Measurements from ENCODE around the gene DNMT3L.
"Not testable (repeated sequence)": the region's sequence is repeated elsewhere in the genome, so short reads cannot be mapped to it uniquely, and the experiment has no call there.

The DNMT3L gene

DNA sequence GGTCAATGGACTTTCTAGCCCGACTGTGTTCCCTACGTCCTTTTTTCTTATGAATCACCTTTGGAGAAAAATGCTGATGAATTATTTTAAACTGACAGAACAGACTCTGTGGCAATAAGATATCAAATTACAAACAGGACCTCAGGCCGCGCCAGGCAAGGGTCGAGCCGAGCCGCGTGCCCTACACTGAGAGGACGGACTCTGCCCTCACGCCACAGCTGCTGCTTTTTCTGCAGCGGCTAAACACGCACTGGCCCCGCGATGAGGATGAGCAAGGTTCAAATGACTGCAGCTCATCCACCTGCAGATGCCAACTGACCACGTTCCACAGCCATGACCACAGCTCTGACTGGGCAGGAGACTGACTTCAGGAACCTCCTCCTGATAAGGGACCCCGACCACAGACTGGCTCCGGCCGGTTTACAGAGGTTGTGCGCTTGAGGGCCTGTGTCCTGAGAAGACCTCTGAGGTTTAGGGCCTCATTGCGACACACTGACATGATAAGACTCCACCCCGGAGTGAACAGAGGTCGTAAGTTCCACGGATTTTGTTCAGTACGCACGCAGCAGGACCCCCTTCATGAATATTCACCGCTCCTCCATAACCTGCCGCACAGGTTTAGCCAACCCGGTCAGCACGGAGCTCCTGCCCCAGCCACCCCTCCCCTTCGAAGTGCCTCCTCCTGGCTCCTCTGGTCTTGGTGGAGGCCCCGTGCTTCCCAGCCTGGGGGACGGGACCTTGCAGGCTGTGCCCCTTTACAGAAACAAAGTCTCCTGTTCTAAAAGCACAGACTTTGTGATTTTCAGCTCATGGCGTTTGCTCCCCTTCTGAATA is 12.3 kb downstream of the DNMT3L start:
- in situ Hi-C loops (cut with MboI; ENCODE audit: low sequenced_read_pairs) = not testable (repeated sequence)

DNA sequence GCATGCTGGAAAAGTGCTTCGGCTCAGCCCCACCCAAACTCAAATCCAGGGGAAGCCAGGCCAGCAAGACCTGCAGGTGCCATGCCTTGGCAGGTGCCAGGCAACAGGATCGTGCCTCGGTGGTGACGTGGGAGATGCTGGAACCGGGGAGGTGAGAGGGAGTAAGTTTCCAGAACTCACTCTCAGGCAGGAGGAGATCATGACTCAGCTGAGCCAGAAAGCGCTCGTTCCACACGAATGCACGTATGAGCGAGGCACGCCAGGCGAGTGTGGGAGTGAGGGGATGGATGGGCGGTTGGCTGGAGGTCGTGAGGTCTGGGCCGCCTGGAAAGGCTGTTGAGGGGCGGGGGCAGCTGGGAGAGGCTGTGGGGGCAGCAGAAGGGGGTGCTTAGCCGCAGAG is 13.8 kb downstream of the DNMT3L start:
- in situ Hi-C loops (cut with MboI; ENCODE audit: low sequenced_read_pairs) = not testable (repeated sequence)

DNA sequence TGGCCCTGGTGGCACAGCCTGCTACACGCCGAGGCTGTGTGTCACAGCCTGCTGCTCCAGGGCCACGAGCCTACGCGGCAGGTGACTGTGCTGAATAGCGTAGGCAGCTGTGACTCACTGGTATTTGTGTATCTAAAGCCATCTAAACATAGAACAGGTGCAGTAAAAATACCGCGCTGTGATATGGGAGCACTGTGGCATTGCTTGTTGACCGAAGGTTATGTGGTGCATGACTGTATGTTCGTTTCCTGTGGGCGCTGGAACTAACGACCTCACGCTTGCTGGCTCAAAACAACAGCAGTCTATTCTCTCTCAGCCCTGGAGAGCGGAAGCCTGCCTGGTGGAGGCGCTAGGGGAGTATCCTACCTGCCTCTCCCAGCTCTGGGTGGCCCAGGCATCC is 17.7 kb downstream of the DNMT3L start:
- in situ Hi-C loops (cut with MboI; ENCODE audit: low sequenced_read_pairs) = not testable (repeated sequence)

DNA sequence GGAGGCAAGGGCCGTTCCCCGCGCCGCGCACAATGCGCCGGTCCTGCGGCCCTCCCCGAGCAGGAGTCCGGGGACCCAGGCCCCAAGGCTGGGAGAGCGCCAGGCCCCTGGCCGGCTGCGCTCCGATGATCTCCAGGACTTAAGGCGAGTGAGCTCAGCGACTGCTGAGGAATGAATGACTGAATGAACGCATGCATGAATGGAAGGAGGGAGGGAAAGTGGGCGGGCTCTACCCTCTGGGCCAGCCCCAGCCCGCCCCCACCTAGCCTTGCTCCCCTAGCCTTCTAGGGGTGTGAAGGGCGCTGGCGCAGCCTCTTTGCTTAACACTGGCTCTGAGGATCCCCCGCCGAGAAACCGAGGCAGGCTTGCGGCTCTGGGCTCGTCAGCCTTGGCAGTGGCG is 20.4 kb downstream of the DNMT3L start:
- in situ Hi-C loops (cut with MboI; ENCODE audit: low sequenced_read_pairs) = not testable (repeated sequence)

DNA sequence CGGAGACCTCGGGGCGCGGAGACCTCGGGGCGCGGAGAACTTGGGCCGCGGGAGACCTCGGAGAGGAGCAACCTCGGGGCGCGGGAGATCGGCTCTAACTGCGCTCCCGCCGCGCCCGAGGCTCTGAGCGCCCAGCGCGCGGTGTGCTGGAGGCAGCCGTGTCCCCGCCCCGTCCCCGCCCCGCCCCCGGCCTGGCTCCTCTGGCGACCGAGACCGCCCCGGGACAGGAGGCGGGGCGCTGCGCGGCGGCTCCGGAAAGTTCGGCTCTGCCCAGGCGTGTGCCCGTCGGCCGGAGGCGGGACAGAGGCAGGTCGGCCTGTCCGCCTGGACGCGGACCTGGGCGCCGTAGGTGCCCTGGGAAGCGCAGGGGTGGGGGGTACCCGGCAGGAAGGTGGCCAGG is 20.9 kb downstream of the DNMT3L start, which contains the start of gene ICOSLG:
TSS of gene ICOSLG (minus strand) at position 102 of the 400 bp plus-strand sequence. CDS start 126 bp downstream, outside the sequence.
- in situ Hi-C loops (cut with MboI; ENCODE audit: low sequenced_read_pairs) = not testable (repeated sequence)

DNA sequence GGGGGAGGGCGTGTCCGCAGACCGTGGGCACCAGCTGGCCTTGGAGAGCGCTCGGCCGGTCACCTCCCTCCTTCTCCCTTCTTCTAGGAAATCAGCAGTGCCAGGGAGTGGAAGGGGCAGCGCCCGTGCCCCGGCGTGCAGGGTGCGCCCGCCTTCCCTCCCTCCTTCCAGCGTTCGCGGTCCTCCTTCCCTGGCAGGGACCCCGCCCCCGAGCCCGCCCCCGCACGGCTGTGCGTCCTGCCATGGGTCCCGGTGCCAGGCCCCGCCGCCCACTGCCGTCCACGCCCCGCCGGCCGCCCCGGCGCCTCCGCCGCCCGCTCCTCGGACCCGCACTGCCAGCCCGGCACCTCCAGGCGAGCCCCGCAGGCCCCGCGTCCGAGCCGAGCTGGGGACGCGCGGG is 21.3 kb downstream of the DNMT3L start:
- in situ Hi-C loops (cut with MboI; ENCODE audit: low sequenced_read_pairs) = not testable (repeated sequence)

DNA sequence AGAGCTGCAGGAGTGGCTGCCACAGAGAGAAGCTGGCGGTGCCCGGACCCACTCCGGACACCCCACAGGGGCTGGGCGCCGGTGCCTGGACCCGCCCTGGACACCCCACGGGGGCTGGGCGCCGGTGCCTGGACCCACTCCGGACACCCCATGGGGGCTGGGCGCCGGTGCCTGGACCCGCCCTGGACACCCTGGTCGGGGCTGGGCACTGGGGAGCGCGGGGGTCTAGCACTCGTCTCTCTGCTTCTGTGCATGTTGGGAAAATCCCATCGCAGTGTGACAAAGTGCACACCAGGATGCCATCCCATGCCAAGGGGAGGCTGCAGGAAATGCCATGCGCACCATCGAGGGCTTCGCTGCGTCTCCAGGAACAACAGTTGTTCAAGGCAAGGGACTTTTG is 32.1 kb downstream of the DNMT3L start:
- in situ Hi-C loops (cut with MboI; ENCODE audit: low sequenced_read_pairs) = not testable (repeated sequence)

DNA sequence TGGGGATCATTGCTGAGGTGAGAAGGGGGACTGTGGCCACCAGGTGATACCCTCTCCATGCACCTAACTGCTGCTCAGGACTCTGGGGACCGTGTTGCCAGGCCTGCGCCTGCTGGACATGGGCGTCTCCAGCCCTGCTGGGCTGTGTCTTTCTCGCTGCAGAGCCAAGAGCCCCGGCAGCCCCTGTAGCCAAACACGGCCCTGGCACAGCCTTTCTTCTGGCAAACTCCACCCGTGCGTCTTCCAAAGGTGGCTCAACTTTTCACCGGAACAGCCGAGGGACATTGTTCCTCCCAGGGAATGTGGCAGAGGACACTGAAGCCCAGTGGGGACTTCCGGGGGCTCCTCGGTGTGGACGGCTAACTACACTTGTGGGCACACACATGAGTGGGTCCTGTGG is 33.6 kb downstream of the DNMT3L start:
- in situ Hi-C loops (cut with MboI; ENCODE audit: low sequenced_read_pairs) = not testable (repeated sequence)

DNA sequence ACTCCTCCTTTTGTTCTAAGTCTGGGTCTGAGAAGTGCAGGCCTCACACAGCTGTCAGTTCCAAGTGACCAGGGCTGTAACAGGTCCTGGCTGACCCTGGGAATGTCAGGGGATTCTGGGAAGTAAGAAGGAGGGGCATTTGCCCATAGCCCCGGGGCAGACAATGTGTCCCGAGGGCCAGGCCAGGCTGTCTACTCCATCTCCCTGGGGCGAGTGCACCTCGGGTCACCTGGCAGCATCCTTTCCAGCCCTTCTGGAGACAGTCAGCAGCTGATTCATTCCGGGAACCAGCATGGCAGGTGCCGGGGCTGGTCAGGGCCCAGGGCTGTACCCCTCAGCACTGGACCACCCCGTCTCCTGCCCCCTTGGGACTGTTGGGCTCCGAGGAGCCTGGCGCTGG is 34.1 kb downstream of the DNMT3L start:
- in situ Hi-C loops (cut with MboI; ENCODE audit: low sequenced_read_pairs) = not testable (repeated sequence)

DNA sequence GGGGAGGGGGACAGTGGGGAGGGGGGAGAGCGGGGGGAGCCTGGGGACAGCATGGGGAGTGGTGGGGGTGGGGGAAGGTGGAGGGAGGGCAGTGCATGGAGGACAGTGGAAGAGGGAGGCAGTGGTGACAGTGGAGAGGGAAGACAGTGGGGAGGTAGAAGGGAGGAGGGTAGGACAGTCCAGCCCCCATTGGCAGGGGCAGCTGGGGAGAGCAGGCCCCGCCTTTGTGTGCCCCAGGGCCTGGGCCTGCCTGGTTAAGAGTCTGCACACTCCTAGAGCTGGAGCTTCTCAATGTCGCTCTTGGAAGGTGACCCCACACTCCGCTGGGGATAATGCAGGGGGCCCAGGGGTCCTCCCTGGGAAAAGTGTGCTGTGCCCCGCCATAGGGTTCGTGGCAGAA is 36.1 kb downstream of the DNMT3L start:
- in situ Hi-C loops (cut with MboI; ENCODE audit: low sequenced_read_pairs) = not testable (repeated sequence)

DNA sequence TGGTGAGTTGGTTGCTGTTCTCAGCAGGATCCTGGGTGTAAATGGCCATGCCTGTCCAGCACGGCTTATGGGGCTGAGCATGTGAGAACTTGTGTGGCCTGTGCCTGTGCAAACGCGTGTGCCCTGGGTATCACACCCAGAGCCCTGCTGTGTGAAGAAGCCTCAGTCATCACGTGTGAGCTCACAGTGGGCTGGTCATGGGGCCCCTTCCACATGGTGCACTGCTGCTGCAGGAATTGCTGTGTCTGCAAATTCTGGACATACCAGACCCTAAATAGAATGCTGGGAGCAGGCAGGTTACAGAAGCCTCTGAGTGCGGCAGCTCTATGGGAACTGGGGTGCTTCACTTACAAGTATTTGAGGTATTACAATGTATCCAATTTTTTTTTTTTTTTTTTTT is 38.4 kb downstream of the DNMT3L start:
- in situ Hi-C loops (cut with MboI; ENCODE audit: low sequenced_read_pairs) = not testable (repeated sequence)

DNA sequence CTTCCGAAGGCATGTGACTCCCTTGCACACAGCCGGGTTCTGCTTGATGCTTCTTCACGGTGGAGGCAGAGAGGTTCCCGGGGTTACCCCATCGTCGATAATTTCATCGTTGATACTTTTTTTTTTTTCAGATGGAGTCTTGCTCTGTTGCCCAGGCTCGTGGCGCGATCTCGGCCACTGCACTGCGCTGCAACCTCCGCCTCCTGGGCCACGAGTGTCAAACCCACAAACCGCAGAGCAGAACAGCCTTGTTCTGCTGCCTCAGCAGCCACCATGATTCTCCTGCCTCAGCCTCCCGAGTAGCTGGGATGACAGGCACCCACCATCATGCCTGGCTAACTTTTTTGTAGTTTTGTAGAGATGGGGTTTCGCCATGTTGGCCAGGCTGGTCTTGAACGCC is 41.0 kb downstream of the DNMT3L start:
- in situ Hi-C loops (cut with MboI; ENCODE audit: low sequenced_read_pairs) = not testable (repeated sequence)

DNA sequence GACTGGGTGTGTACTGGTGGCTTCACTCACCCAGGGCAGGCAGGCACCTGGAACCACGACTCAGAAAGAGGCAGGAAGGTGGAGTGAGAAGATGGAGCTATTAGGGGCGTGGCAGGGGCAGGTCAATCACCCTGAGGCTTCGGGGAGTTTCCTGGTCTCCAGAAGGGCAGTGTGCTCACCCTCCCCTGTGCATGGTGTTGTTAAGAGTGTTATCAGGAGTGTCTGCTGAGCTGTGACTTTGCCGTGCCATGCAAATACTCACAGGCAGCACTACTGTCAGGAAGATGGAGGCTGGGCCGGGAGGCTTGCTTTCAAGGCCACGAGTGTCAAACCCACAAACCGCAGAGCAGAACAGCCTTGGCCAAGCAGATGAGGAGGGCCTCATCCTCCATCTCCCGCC is 43.2 kb downstream of the DNMT3L start:
- in situ Hi-C loops (cut with MboI; ENCODE audit: low sequenced_read_pairs) = not testable (repeated sequence)

DNA sequence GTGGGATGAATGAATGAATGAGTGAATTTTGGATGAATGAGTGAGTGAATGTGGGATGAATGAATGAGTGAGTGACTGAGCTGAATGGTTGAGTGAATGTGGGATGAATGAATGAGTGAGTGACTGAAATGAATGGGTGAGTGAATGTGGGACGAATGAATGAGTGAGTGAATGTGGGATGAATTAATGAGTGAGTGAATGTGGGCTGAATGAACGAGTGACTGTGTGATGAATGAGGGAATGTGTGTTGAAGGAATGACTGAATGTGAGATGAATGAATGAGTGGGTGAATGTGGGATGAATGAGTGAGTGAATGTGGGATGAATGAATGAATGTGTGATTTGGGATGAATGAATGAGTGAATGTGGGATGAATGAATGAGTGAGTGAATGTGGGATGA is 49.7 kb downstream of the DNMT3L start:
- in situ Hi-C loops (cut with MboI; ENCODE audit: low sequenced_read_pairs) = not testable (repeated sequence)

DNA sequence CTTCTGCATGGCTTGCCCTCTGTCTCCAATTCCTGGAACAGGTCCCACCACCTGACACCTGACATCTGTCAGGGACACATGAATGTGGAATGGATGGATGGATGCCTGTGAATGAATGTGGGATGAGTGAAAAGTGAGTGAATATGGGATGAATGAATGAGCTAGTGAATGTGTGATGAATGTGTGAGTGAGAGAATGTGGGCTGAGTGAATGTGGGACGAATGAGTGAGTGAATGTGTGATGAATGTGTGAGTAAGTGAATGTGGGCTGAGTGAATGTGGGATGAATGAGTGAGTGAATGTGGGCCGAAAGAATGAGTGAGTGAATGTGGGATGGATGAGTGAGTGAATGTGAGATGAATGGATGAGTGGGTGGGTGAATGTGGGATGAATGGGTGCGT is 50.1 kb downstream of the DNMT3L start:
- in situ Hi-C loops (cut with MboI; ENCODE audit: low sequenced_read_pairs) = not testable (repeated sequence)

DNA sequence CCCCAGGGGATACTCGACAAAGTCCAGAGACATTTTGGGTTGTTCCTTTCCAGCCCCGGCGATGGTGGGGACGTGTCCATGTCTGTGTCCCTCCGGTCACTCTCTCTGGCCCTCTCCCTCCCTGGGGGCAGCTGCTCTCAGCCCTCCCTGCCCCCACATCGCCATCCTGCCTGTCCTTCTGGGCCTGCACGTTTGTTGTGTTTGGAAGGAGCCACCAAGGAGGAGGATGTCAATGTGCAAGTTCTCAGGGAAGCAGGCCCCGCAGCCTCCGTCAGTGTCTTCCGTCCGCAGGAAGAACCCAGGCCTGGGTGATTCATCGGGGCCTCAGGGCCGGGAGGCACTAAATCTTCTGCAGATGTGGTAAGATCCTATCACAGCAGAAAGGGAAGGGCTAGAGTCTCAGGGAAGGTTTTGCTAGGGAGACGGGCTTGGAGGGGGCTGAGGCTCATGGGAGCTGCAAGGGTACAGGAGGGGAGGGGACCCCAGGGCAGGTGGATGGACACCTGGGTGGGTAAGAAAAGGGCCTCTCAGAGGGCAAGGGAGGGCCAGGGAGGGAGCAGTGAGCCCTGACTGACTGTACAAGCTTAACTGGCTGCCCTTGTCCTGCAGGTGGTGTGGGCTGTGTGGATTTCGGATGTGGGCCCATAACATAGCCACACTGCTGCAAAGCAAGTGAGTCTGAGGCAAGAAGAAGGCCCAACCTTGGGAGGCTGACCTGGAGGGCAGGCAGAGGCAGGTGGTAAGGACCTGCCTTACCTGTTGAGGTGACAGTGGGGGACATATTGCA is 53.6 kb downstream of the DNMT3L start:
- in situ Hi-C loops (cut with MboI; ENCODE audit: low sequenced_read_pairs) = not testable (repeated sequence)

DNA sequence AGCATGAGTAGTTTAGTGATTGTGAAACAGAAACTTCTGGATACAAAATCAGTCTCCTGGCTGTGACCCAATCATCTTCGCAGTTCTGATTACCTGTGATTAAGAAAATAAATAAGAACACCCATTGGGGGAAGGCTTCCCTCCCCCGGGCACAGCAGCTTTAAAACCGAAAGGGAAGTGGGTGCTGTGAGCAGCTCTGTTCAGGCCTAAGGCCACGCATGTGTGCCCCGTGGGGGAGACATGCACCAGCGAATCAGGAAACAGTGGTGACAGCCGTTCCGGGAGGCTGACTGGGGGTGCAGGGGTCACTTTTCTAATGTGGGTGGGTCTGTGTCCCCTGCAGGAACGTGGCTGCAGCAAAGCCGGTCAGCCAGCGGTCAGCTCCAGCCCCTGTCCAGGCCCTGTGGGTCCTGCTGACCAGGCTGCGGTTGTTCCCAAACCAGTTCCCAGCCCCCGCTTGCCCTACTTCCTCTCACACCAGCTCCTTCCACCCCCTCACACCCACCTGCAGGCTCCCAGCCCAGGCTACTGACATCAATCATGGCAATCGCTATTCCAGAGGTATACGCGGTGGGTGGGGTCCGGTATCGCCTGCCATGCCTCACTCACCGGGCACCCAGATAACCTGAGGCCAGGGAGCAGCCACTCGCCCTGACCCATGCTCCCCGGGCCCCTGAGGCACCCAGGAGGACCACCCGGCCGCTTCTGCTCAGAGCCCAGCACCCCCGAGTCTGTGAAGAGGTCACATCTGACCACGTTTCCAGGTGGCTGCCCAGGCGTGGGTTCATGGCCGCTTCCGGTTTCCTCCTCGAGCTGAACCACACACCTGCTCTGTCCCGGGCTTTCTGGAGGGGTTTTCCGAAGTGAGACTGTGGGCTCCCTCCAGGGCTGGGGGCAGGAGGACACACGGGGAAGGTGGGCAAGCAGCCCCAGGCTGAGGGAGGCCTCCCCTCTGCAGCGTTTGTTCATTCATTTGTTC is 54.7 kb downstream of the DNMT3L start:
- in situ Hi-C loops (cut with MboI; ENCODE audit: low sequenced_read_pairs) = not testable (repeated sequence)

DNA sequence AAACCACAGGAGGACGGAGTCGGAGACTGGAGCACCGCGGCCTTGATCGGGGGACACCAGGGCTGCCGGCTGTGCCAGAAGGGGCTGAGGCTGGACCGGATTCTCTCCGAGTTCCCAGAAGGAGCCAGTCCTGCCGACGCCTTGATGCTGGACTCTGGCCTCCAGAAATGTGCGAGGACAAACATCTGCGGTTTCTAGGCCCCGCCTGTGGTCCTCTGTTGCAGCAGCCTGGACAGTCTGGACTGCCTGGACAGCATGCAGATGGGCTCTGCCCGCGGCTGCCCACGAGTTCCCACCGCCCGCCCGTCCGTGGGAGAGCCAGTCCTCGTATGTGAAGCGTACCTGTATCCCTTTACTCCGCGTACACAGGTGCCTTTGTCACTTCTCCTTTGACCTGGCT is 55.5 kb downstream of the DNMT3L start:
- in situ Hi-C loops (cut with MboI; ENCODE audit: low sequenced_read_pairs) = not testable (repeated sequence)

DNA sequence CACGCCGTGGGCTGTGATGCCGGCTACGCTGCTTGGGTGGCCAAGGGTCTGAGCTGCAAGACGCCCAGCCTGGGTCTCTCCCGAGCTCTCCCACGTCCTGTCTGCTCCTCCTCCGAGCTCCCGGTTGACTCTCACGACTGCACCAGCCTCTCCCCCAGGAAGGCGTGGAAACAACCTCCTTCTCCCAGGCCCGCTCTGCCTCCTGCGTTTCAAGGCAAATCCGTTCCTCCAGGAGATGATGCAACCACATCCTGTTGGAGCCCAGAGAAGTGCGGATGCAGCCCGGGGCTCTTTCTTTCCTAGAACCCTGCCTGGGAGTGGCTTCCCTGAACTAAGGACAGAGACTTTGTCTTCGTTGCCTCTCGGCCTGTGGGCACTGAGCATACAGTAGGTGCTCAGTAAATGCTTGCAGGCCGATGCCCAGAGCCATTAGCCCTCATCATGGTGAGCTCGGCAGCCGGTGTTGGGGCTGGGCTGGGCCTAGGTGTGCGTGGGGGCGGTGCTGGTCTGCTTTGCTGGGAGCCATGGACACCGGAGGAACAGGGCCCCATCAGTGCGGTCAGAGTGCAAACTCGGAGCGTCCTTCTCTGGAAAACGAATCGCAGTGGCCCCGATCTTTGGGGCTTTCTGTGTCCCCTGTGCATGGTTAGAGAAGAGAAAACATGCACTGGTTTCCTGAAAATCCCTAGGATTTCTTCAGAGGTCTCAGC is 59.0 kb downstream of the DNMT3L start:
- in situ Hi-C loops (cut with MboI; ENCODE audit: low sequenced_read_pairs) = not testable (repeated sequence)

DNA sequence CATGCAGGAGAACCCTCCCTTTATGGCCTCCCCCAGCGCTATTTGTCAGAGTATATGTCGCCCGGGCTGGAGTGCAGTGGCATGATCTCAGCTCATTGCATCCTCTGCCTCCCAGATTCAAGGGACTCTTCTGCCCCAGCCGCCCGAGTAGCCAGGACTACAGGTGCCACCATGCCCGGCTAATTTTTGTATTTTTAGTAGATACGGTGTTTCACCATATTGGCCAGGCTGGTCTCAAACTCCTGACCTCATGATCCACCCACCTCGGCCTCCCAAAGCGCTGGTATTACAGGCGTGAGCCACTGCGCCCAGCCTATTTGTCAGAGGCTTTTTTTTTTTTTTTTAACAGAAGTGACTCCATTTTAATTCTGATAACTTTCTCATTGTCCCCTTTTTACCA is 61.7 kb downstream of the DNMT3L start:
- in situ Hi-C loops (cut with MboI; ENCODE audit: low sequenced_read_pairs) = not testable (repeated sequence)
